ENCODE measurements around the gene LRRC8D. TPM values are rescaled to one million over a fixed set of nuclear protein-coding genes. Genes with fewer than 3 reads are reported as not detected.

Gene LRRC8D
- polyA plus RNA-seq, 1 donor from 2014 or later, result 31.7 TPM

GRCh38 chr1:89958851-89959654, 138.2 kb downstream of the LRRC8D start:
- Mint-ChIP-seq H3K27me3 (peaks cover 7% of the 10 kb centered on the region), H3K4me1 (peaks cover 9 to 13% (median 12%) of the 10 kb centered on the region in 3 donors), H3K27ac (no peak overlapping the region), H3K4me3 (no peak overlapping the region), H3K9me3 (peaks cover 0 to 2% (median 0%) of the 10 kb centered on the region in 3 donors), H3K36me3 (peaks cover 2% of the 10 kb centered on the region)

- Mint-ChIP-seq H3K4me1 (peaks cover 9 to 13% (median 12%) of the 10 kb centered on the region in 3 donors), H3K36me3 (peaks cover 2% of the 10 kb centered on the region), H3K4me3 (no peak overlapping the region), H3K9me3 (peaks cover 0 to 2% (median 0%) of the 10 kb centered on the region in 3 donors), H3K27ac (no peak overlapping the region), H3K27me3 (peaks cover 8% of the 10 kb centered on the region)
Observed at GRCh38 chr1:89959719-89960118, 138.9 kb downstream of the LRRC8D start.

GRCh38 chr1:89962024-89962741, 141.4 kb downstream of the LRRC8D start:
- H3K4me1 Mint-ChIP-seq, result peaks cover 11 to 19% (median 16%) of the 10 kb centered on the region in 3 donors
- peaks cover 2% of the 10 kb centered on the region for H3K36me3 Mint-ChIP-seq
- peaks cover 12% of the 10 kb centered on the region for H3K27me3 Mint-ChIP-seq
- no peak overlapping the region for H3K27ac Mint-ChIP-seq
- peak overlapping the region in 1 of 4 donors; percentile 4 for H3K4me3 Mint-ChIP-seq
- peaks cover 0 to 2% (median 0%) of the 10 kb centered on the region in 3 donors for H3K9me3 Mint-ChIP-seq

GRCh38 chr1:89962742-89963075, 141.9 kb downstream of the LRRC8D start:
- H3K4me3 Mint-ChIP-seq, result no peak overlapping the region

GRCh38 chr1:89965193-89965768, 144.4 kb downstream of the LRRC8D start:
- peaks cover 0 to 2% (median 0%) of the 10 kb centered on the region in 3 donors for H3K9me3 Mint-ChIP-seq
- H3K4me1 Mint-ChIP-seq, result peaks cover 11 to 17% (median 16%) of the 10 kb centered on the region in 3 donors
- no peak overlapping the region for H3K4me3 Mint-ChIP-seq
- H3K27ac Mint-ChIP-seq, result no peak overlapping the region
- peaks cover 13% of the 10 kb centered on the region for H3K27me3 Mint-ChIP-seq
- no peaks in the 10 kb centered on the region for H3K36me3 Mint-ChIP-seq

More at GRCh38 chr1:89962742-89963075, 141.9 kb downstream of the LRRC8D start:
- Mint-ChIP-seq H3K27me3 (peaks cover 13% of the 10 kb centered on the region), H3K4me1 (peaks cover 11 to 17% (median 16%) of the 10 kb centered on the region in 3 donors), H3K36me3 (peaks cover 2% of the 10 kb centered on the region), H3K27ac (no peak overlapping the region), H3K9me3 (peaks cover 0 to 2% (median 0%) of the 10 kb centered on the region in 3 donors)

GRCh38 chr1:89966656-89967055, 145.8 kb downstream of the LRRC8D start:
- H3K27me3 Mint-ChIP-seq, result peaks cover 13% of the 10 kb centered on the region
- H3K36me3 Mint-ChIP-seq, result no peaks in the 10 kb centered on the region
- H3K4me1 Mint-ChIP-seq, result peaks cover 11 to 17% (median 16%) of the 10 kb centered on the region in 3 donors
- H3K4me3 Mint-ChIP-seq, result no peak overlapping the region
- H3K9me3 Mint-ChIP-seq, result no peaks in the 10 kb centered on the region
- H3K27ac Mint-ChIP-seq, result no peak overlapping the region

- no peak overlapping the region for H3K4me3 Mint-ChIP-seq
- peaks cover 1% of the 10 kb centered on the region for H3K27me3 Mint-ChIP-seq
- H3K36me3 Mint-ChIP-seq, result no peaks in the 10 kb centered on the region
- H3K27ac Mint-ChIP-seq, result no peak overlapping the region
- no peaks in the 10 kb centered on the region for H3K9me3 Mint-ChIP-seq
- H3K4me1 Mint-ChIP-seq, result peaks cover 1 to 5% (median 3%) of the 10 kb centered on the region in 3 donors
Observed at GRCh38 chr1:89971600-89971999, 150.8 kb downstream of the LRRC8D start.

- peaks cover 1% of the 10 kb centered on the region for H3K27me3 Mint-ChIP-seq
- H3K4me3 Mint-ChIP-seq, result no peak overlapping the region
Observed at GRCh38 chr1:89972024-89972423, 151.2 kb downstream of the LRRC8D start.

GRCh38 chr1:89973471-89974127, 152.8 kb downstream of the LRRC8D start:
- Mint-ChIP-seq H3K27me3 (no peaks in the 10 kb centered on the region), H3K4me1 (peaks cover 0 to 2% (median 0%) of the 10 kb centered on the region in 3 donors), H3K27ac (no peak overlapping the region), H3K4me3 (no peak overlapping the region), H3K9me3 (no peaks in the 10 kb centered on the region), H3K36me3 (no peaks in the 10 kb centered on the region)

More at GRCh38 chr1:89972024-89972423, 151.2 kb downstream of the LRRC8D start:
- Mint-ChIP-seq H3K27ac (no peak overlapping the region), H3K4me1 (peaks cover 1 to 2% (median 2%) of the 10 kb centered on the region in 3 donors), H3K36me3 (no peaks in the 10 kb centered on the region), H3K9me3 (no peaks in the 10 kb centered on the region)

- Mint-ChIP-seq H3K27me3 (no peaks in the 10 kb centered on the region), H3K4me1 (peaks cover 0 to 2% (median 0%) of the 10 kb centered on the region in 3 donors), H3K36me3 (no peaks in the 10 kb centered on the region), H3K9me3 (no peaks in the 10 kb centered on the region), H3K4me3 (no peak overlapping the region), H3K27ac (no peak overlapping the region)
Observed at GRCh38 chr1:89974256-89974655, 153.4 kb downstream of the LRRC8D start.

- Mint-ChIP-seq H3K36me3 (no peaks in the 10 kb centered on the region), H3K4me3 (no peak overlapping the region), H3K9me3 (no peaks in the 10 kb centered on the region), H3K27ac (no peak overlapping the region), H3K27me3 (no peaks in the 10 kb centered on the region), H3K4me1 (peaks cover 0 to 2% (median 0%) of the 10 kb centered on the region in 3 donors)
Observed at GRCh38 chr1:89974696-89975470, 154.1 kb downstream of the LRRC8D start.

GRCh38 chr1:89975540-89976125, 154.8 kb downstream of the LRRC8D start:
- no peak overlapping the region for H3K4me3 Mint-ChIP-seq
- H3K27me3 Mint-ChIP-seq, result no peaks in the 10 kb centered on the region
- no peak overlapping the region for H3K27ac Mint-ChIP-seq
- no peaks in the 10 kb centered on the region for H3K9me3 Mint-ChIP-seq
- H3K36me3 Mint-ChIP-seq, result no peaks in the 10 kb centered on the region
- peaks cover 0 to 2% (median 0%) of the 10 kb centered on the region in 3 donors for H3K4me1 Mint-ChIP-seq

- peaks cover 0 to 2% (median 0%) of the 10 kb centered on the region in 3 donors for H3K4me1 Mint-ChIP-seq
- H3K27me3 Mint-ChIP-seq, result no peaks in the 10 kb centered on the region
- no peak overlapping the region for H3K4me3 Mint-ChIP-seq
- no peaks in the 10 kb centered on the region for H3K9me3 Mint-ChIP-seq
- H3K27ac Mint-ChIP-seq, result no peak overlapping the region
- H3K36me3 Mint-ChIP-seq, result peaks cover 3% of the 10 kb centered on the region
Observed at GRCh38 chr1:89978755-89979154, 157.9 kb downstream of the LRRC8D start.

GRCh38 chr1:89980605-89981004, 159.8 kb downstream of the LRRC8D start:
- Mint-ChIP-seq H3K4me3 (no peak overlapping the region), H3K4me1 (no peaks in the 10 kb centered on the region), H3K36me3 (peaks cover 3% of the 10 kb centered on the region)

More at GRCh38 chr1:89980605-89981004, 159.8 kb downstream of the LRRC8D start:
- Mint-ChIP-seq H3K27me3 (no peaks in the 10 kb centered on the region), H3K27ac (no peak overlapping the region), H3K9me3 (no peaks in the 10 kb centered on the region)

Data from IgD-negative memory B cell (primary cell).